K562 (cell line): ENCODE measurements around the gene PIGQ. TPM values are rescaled to one million over a fixed set of nuclear protein-coding genes. Genes with fewer than 3 reads are reported as not detected.
A peak's percentile ranks its signal among the peaks of the same experiment; 100 is the strongest.

ENCODE experiments used
- ATAC-seq: fragments of 200-7000 bp; cut with Tn5 transposase; 3 replicates; pipeline ENCODE4 v1.9.1; 2020; ENCODE audit warnings: moderate library complexity
- BruUV-seq: library from RNA; stranded (reverse); fragments of 400-500 nt; replicated peaks from 2 replicates; lab custom pipeline; 2021; lab: Mats Ljungman, UMichigan
- CTCF ChIA-PET: fragments of 300-600 bp; formaldehyde crosslinking; extraction: SDS; loops from one replicate; lab custom pipeline; 2021; ENCODE audit warnings: low intra/inter-chr PET ratio; lab: Yijun Ruan, JAX
- POLR2A ChIA-PET: fragments of 300-600, 350-650 bp; sonication (Branson Sonifier 250); formaldehyde crosslinking; extraction: SDS; loops from one replicate; lab custom pipeline; 2021; ENCODE audit warnings: antibody characterized with exemption, inconsistent platforms; lab: Yijun Ruan, JAX
- DNase-seq, 4 experiments: peaks; one replicate each; pipeline versions ENCODE4 v3.0.0 to v3.0.0-alpha.2; 2011 to 2018; ENCODE audit warnings: low spot score in 3 of 4, mixed read lengths in 3 of 4; ENCODE audit errors: extremely low read depth in 1 of 4
- FAIRE-seq: peaks from 2 replicates; lab custom pipeline; 2011; peaks lifted over from hg19 to GRCh38; lab: Jason Lieb, UNC
- H2AFZ ChIP-seq: 2 replicates; pipeline ENCODE4 v1.6.0; 2011; ENCODE audit warnings: low read depth, low read length, control low read depth, inconsistent platforms
- H3K27ac ChIP-seq: fragments of 200-600 bp; 3 replicates; pipeline ENCODE4 v1.8.0; 2011; ENCODE audit warnings: low read depth, mild to moderate bottlenecking, control low read depth, inconsistent platforms, low read length, moderate library complexity, mixed read lengths; ENCODE audit errors: extremely low read depth
- H3K27me3 ChIP-seq, 2 experiments: fragments of 300-600 bp in 1 of 2; 2 replicates in 1 of 2; 3 replicates in 1 of 2; pipeline versions ENCODE4 v1.6.0 to v1.8.0; 2011; ENCODE audit warnings: inconsistent platforms in 2 of 2, low read length in 2 of 2, mild to moderate bottlenecking in 1 of 2, mixed read lengths in 1 of 2, moderate library complexity in 1 of 2; ENCODE audit not compliant: control insufficient read depth in 2 of 2, insufficient read depth in 2 of 2
- H3K36me3 ChIP-seq: fragments of 300-600 bp; 3 replicates; pipeline ENCODE4 v1.8.0; 2011; ENCODE audit warnings: mild to moderate bottlenecking, low read length, inconsistent platforms; ENCODE audit not compliant: control insufficient read depth, insufficient read depth
- H3K4me1 ChIP-seq, 2 experiments: fragments of 200-600 bp in 1 of 2; replicated peaks in 1 of 2; 2 replicates in 1 of 2; 3 replicates in 1 of 2; pipeline versions ENCODE4 v1.5.1 to v1.8.0; 2011; ENCODE audit warnings: inconsistent platforms in 2 of 2, low read length in 2 of 2, mild to moderate bottlenecking in 1 of 2, mixed read lengths in 1 of 2, moderate library complexity in 1 of 2; ENCODE audit not compliant: control insufficient read depth in 2 of 2, insufficient read depth in 2 of 2
- H3K4me2 ChIP-seq: 2 replicates; pipeline ENCODE4 v1.6.1; 2011; ENCODE audit warnings: low read length, control low read depth, inconsistent platforms, mixed read lengths; ENCODE audit not compliant: insufficient read depth
- H3K4me3 ChIP-seq: fragments of 200-600 bp; sonication (generic), shearing (Covaris generic); 2 replicates; pipeline ENCODE4 v1.5.1; 2016; ENCODE audit warnings: control low read depth, inconsistent platforms
- H3K79me2 ChIP-seq: fragments of 200-600 bp; 3 replicates; pipeline ENCODE4 v1.8.0; 2011; ENCODE audit warnings: low read length, inconsistent platforms; ENCODE audit not compliant: control insufficient read depth, insufficient read depth
- H3K9ac ChIP-seq, 2 experiments: 2 replicates each; pipeline versions ENCODE4 v1.6.0 to v1.6.1; 2011; ENCODE audit warnings: low read depth in 2 of 2, low read length in 2 of 2, control low read depth in 1 of 2, inconsistent platforms in 1 of 2, mild to moderate bottlenecking in 1 of 2, mixed read lengths in 1 of 2; ENCODE audit not compliant: insufficient read depth in 1 of 2
- H3K9me1 ChIP-seq: one replicate; pipeline ENCODE4 v1.6.0; 2011; ENCODE audit warnings: inconsistent platforms, mild to moderate bottlenecking, low read length, moderate library complexity; ENCODE audit not compliant: control insufficient read depth, insufficient read depth
- H3K9me3 ChIP-seq: replicated peaks from 2 replicates; pipeline ENCODE4 v1.5.1; 2011; ENCODE audit warnings: low read depth, low read length, inconsistent platforms; ENCODE audit not compliant: control insufficient read depth, insufficient read depth
- H4K20me1 ChIP-seq: replicated peaks from 2 replicates; pipeline ENCODE4 v1.6.1; 2011; ENCODE audit warnings: low read length, inconsistent platforms, mixed read lengths; ENCODE audit not compliant: control insufficient read depth, insufficient read depth
- CEBPB ChIP-seq: fragments of 450-650 bp; IDR thresholded peaks from 2 replicates; pipeline ENCODE4 v1.6.1; 2016; ENCODE audit warnings: missing genetic modification characterization, missing compliant biosample characterization
- CUX1 ChIP-seq: fragments of 200-800 bp; sonication (Bioruptor generic); IDR thresholded peaks from 2 replicates; pipeline ENCODE4 v1.6.1; 2016; ENCODE audit warnings: missing genetic modification characterization, missing compliant biosample characterization
- DNMT1 ChIP-seq: fragments of 450-650 bp; IDR thresholded peaks from 2 replicates; pipeline ENCODE4 v1.6.1; 2016; ENCODE audit warnings: antibody characterized with exemption, mild to moderate bottlenecking
- MTF1 ChIP-seq: fragments of 250-450 bp; sonication (Bioruptor Pico); IDR thresholded peaks from 2 replicates; pipeline ENCODE4 v1.9.0; 2021; ENCODE audit warnings: moderate library complexity, mild to moderate bottlenecking, inconsistent platforms, borderline replicate concordance
- NFIX ChIP-seq: fragments of 250-450 bp; sonication (Bioruptor Pico); IDR thresholded peaks from 2 replicates; pipeline ENCODE4 v1.4.0; 2020; ENCODE audit warnings: low read depth, mild to moderate bottlenecking, moderate library complexity
- POLR2G ChIP-seq: fragments of 200-400 bp; formaldehyde crosslinking; IDR thresholded peaks from 2 replicates; pipeline ENCODE4 v1.6.1; 2017; ENCODE audit warnings: low read depth, mild to moderate bottlenecking, antibody characterized with exemption, low read length, moderate library complexity
- ZBTB33 ChIP-seq: sonication (generic); formaldehyde crosslinking; IDR thresholded peaks from 2 replicates; pipeline ENCODE4 v1.8.1; 2023; ENCODE audit warnings: mild to moderate bottlenecking, missing genetic modification reagents
- WGBS: fragments of 100-300 bp; shearing (Covaris generic); methylation state at CpG from one replicate; pipeline ENCODE4 v1.1.6; 2016; ENCODE audit warnings: low coverage, mixed read lengths; ENCODE audit not compliant: insufficient coverage; ENCODE audit errors: missing lambda C conversion rate; 5-methylcytosine and 5-hydroxymethylcytosine counted together
- in situ Hi-C: fragments of 300-500 bp; cut with MboI; formaldehyde crosslinking; loops from 4 replicates; pipeline ENCODE4 v1.15.0; 2018; ENCODE audit warnings: inconsistent platforms, mixed read lengths
- intact Hi-C: fragments of 100-400 bp; cut with micrococcal nuclease; formaldehyde crosslinking; loops from 2 replicates; pipeline ENCODE4 v1.14.2; 2022
- polyA plus RNA-seq, 8 experiments: library from polyadenylated mRNA; depleted of rRNA in 4 of 8; stranded (reverse) in 5 of 8; unstranded in 3 of 8; fragments of >200 nt; fragmentation: Nextera tagmentation in 2 of 8; fragmentation: Illumina TruSeq in 1 of 8; extraction: Ambion mirVana in 2 of 8; extraction: Trizol in 1 of 8; gene quantifications; 2 replicates each; pipeline versions ENCODE4 v1.2.1 to v1.2.3, GENCODE V29; 2011 to 2014; ENCODE audit warnings: inconsistent platforms in 1 of 8, missing spikeins in 1 of 8
- total RNA-seq, 7 experiments: library from RNA; depleted of rRNA in 6 of 7; stranded (reverse); fragments of >200 nt in 6 of 7; fragmentation: Illumina TruSeq in 2 of 7; extraction: Trizol in 2 of 7; gene quantifications; 2 replicates each; pipeline versions ENCODE4 v1.2.1 to v1.2.3, GENCODE V29; 2011 to 2021; ENCODE audit warnings: low replicate concordance in 1 of 7

Gene PIGQ
- total and polyA plus RNA-seq, 9 of the 15 experiments (the other 6 are each of a cell fraction or from before 2014, with no cell fraction given): 0.20 to 49.6 (median 11.7) TPM

GRCh38 chr16:625117-625976 is 55.6 kb downstream of the PIGQ start:
- in situ Hi-C loops (no loop called here), intact Hi-C loops (no loop called here)
- TF ChIP-seq CEBPB (no peak), POLR2G (peak; percentile 31; the same call in 1 of the 2 replicates), CUX1 (CRISPR knock-in tag) (no peak), MTF1 (CRISPR knock-in tag) (no peak), NFIX (CRISPR knock-in tag) (no peak), DNMT1 (no peak), ZBTB33 (CRISPR knock-in tag) (peak; percentile 49; the same call in 1 of the 2 replicates)
- Histone ChIP-seq H3K4me3 (no peak overlapping the region), H3K4me2 (no peak overlapping the region), H3K27me3 (no peaks in the 10 kb centered on the region), H3K9me3 (no peaks in the 10 kb centered on the region), H4K20me1 (no peaks in the 10 kb centered on the region), H3K9ac (peak overlapping the region in 1 of 2 experiments; percentile 26; a peak in 1 of 4 replicates), H3K79me2 (peaks cover 17% of the 10 kb centered on the region; the same call in 2 of the 3 replicates), H3K27ac (no peak overlapping the region), H3K4me1 (peaks cover 32 to 93% of the 10 kb centered on the region in 2 experiments), H3K36me3 (peaks cover 23% of the 10 kb centered on the region; the same call in 2 of the 3 replicates), H3K9me1 (no peaks in the 10 kb centered on the region), H2AFZ (no peak overlapping the region)
- DNase-seq (no peak), ATAC-seq (no peak), FAIRE-seq (no peak)
- CTCF ChIA-PET: no interaction called here
- POLR2A ChIA-PET: interaction anchor here (0.6 to 2.1 kb wide), 2 partner anchors 11 to 40 kb away, joined by 4 to 8 read pairs; partner anchors contain the start of gene METTL26
- WGBS: 91% methylated on average over 28 of the region's 37 CpGs
- BruUV-seq: no TSS peak
